ENCODE results near the gene ARPC3.
"Not testable (repeated sequence)": the region's sequence is repeated elsewhere in the genome, so short reads cannot be mapped to it uniquely, and the experiment has no call there.

ARPC3 gene

GRCh38 chr12:110417113-110417512, 33.0 kb downstream of the ARPC3 start:
- not testable (repeated sequence) for DNase-seq (ENCODE audit: low read depth, low spot score)

- not testable (repeated sequence) for DNase-seq (ENCODE audit: low read depth, low spot score)
Observed at GRCh38 chr12:110410086-110410485, 40.1 kb downstream of the ARPC3 start.

GRCh38 chr12:110405126-110405662, 44.9 kb downstream of the ARPC3 start:
- not testable (repeated sequence) for DNase-seq (ENCODE audit: low read depth, low spot score)

- peak; percentile 31 for DNase-seq (ENCODE audit: low read depth, low spot score)
Observed at GRCh38 chr12:110403976-110404682, 46.0 kb downstream of the ARPC3 start.

- peak; percentile 83 for DNase-seq (ENCODE audit: low read depth, low spot score)
Observed at GRCh38 chr12:110403146-110403975, 46.8 kb downstream of the ARPC3 start, which contains the start of gene ANAPC7. Gene ANAPC7 (minus strand): TSS chr12:110403708. CDS start chr12:110403627, 81 bp downstream.

Measured in smooth muscle cell of the brain vasculature (primary cell).